GM12878 (cell line): ENCODE data around the gene GALR1. TPM values are rescaled to one million over a fixed set of nuclear protein-coding genes. Genes with fewer than 3 reads are reported as not detected.

Source experiments
- ATAC-seq: fragments of 200-7000 bp; cut with Tn5 transposase; 3 replicates; pipeline ENCODE4 v1.9.1; 2020; ENCODE audit warnings: mild to moderate bottlenecking, moderate library complexity
- BruUV-seq: library from RNA; stranded (reverse); fragments of 400-500 nt; replicated peaks from 2 replicates; lab custom pipeline; 2021; lab: Mats Ljungman, UMichigan
- CTCF ChIA-PET: fragments of 300-600 bp; sonication (Branson Sonifier 250); formaldehyde crosslinking; extraction: SDS; loops from one replicate; lab custom pipeline; 2021; ENCODE audit warnings: inconsistent platforms; lab: Yijun Ruan, JAX
- POLR2A ChIA-PET: fragments of 350-600 bp; formaldehyde crosslinking; extraction: SDS; loops from one replicate; lab custom pipeline; 2021; ENCODE audit warnings: inconsistent platforms; lab: Charles Lee
- RAD21 ChIA-PET: fragments of 300-600 bp; sonication (Branson Sonifier 250); formaldehyde crosslinking; loops from one replicate; lab custom pipeline; 2023; ENCODE audit warnings: antibody characterized with exemption; ENCODE audit not compliant: unreplicated experiment; lab: Charles Lee
- SMC1A ChIA-PET: fragments of 300-600 bp; sonication (Branson Sonifier 250); formaldehyde crosslinking; loops from one replicate; lab custom pipeline; 2023; ENCODE audit not compliant: unreplicated experiment, uncharacterized antibody; lab: Charles Lee
- DNase-seq: peaks from one replicate; pipeline ENCODE4 v3.0.0-alpha.2; 2011; ENCODE audit warnings: low read depth, low spot score
- FAIRE-seq: peaks from 3 replicates; lab custom pipeline; 2011; peaks lifted over from hg19 to GRCh38; lab: Jason Lieb, UNC
- H2AFZ ChIP-seq: 2 replicates; pipeline ENCODE4 v1.6.0; 2011; ENCODE audit warnings: low read depth, low read length, control low read depth; ENCODE audit not compliant: control insufficient read depth
- H3K27ac ChIP-seq: 2 replicates; pipeline ENCODE4 v1.5.1; 2011; ENCODE audit warnings: control low read depth; ENCODE audit not compliant: control insufficient read depth, insufficient read depth
- H3K27me3 ChIP-seq, 2 experiments: replicated peaks in 1 of 2; 2 replicates each; pipeline versions ENCODE4 v1.6.0 to v1.6.1; 2011; ENCODE audit warnings: low read length in 1 of 2; ENCODE audit not compliant: control insufficient read depth in 2 of 2, insufficient read depth in 2 of 2
- H3K36me3 ChIP-seq, 2 experiments: 2 replicates each; pipeline ENCODE4 v1.5.1; 2011; ENCODE audit warnings: low read length in 1 of 2; ENCODE audit not compliant: control insufficient read depth in 2 of 2, insufficient read depth in 2 of 2
- H3K4me1 ChIP-seq: 2 replicates; pipeline ENCODE4 v1.6.1; 2011; ENCODE audit warnings: mild to moderate bottlenecking, low read length, moderate library complexity, mixed read lengths; ENCODE audit not compliant: control insufficient read depth, insufficient read depth
- H3K4me2 ChIP-seq: 2 replicates; pipeline ENCODE4 v1.6.0; 2011; ENCODE audit warnings: control low read depth; ENCODE audit not compliant: control insufficient read depth, insufficient read depth
- H3K4me3 ChIP-seq: fragments of 200-600 bp; sonication (generic); 2 replicates; pipeline ENCODE4 v1.5.1; 2016
- H3K79me2 ChIP-seq: 2 replicates; pipeline ENCODE4 v1.6.0; 2011; ENCODE audit warnings: low read length; ENCODE audit not compliant: control insufficient read depth, insufficient read depth
- H3K9ac ChIP-seq: 2 replicates; pipeline ENCODE4 v1.8.0; 2011; ENCODE audit warnings: low read length, control low read depth, mixed read lengths; ENCODE audit not compliant: control insufficient read depth, insufficient read depth
- H3K9me3 ChIP-seq: replicated peaks from 3 replicates; pipeline ENCODE4 v1.5.1; 2011; ENCODE audit warnings: mild to moderate bottlenecking, low read length; ENCODE audit not compliant: control insufficient read depth, insufficient read depth
- H4K20me1 ChIP-seq: 2 replicates; pipeline ENCODE4 v1.6.0; 2011; ENCODE audit not compliant: control insufficient read depth, insufficient read depth
- CBX5 ChIP-seq: sonication (generic); IDR thresholded peaks from 2 replicates; pipeline ENCODE4 v1.6.1; 2016; ENCODE audit warnings: low read depth, moderate library complexity, mild to moderate bottlenecking, inconsistent platforms
- CTCF ChIP-seq, 3 experiments: IDR thresholded peaks in 2 of 3; conservative IDR thresholded peaks in 1 of 3; 2 replicates each; pipeline ENCODE4 v1.5.1; 2011; ENCODE audit warnings: low read depth in 3 of 3, low read length in 3 of 3, mild to moderate bottlenecking in 3 of 3, control low read depth in 2 of 3, moderate library complexity in 2 of 3, inconsistent platforms in 1 of 3, mixed read lengths in 1 of 3; ENCODE audit not compliant: control insufficient read depth in 2 of 3, insufficient read depth in 1 of 3; ENCODE audit errors: extremely low read depth in 1 of 3
- E2F4 ChIP-seq: IDR thresholded peaks from 2 replicates; pipeline ENCODE4 v1.6.1; 2012; ENCODE audit warnings: low read depth, low read length, improper control_type of control experiment
- GABPA ChIP-seq: IDR thresholded peaks from 2 replicates; pipeline ENCODE4 v1.6.1; 2014; ENCODE audit warnings: antibody characterized with exemption, low read depth, mild to moderate bottlenecking, inconsistent platforms
- RCOR1 ChIP-seq: conservative IDR thresholded peaks from 2 replicates; pipeline ENCODE4 v1.6.1; 2012; ENCODE audit warnings: low read depth, low read length, improper control_type of control experiment
- SPI1 ChIP-seq: IDR thresholded peaks from 2 replicates; pipeline ENCODE4 v1.6.1; 2011; ENCODE audit warnings: low read depth, mild to moderate bottlenecking, low read length, moderate library complexity, borderline replicate concordance; ENCODE audit not compliant: insufficient read depth
- TAF1 ChIP-seq: IDR thresholded peaks from 2 replicates; pipeline ENCODE4 v1.6.1; 2011; ENCODE audit warnings: mild to moderate bottlenecking, low read depth, low read length, borderline replicate concordance
- TBL1XR1 ChIP-seq: IDR thresholded peaks from 2 replicates; pipeline ENCODE4 v1.6.1; 2012; ENCODE audit warnings: low read depth, low read length, improper control_type of control experiment
- WGBS: methylation state at CpG from one replicate; pipeline ENCODE4 v1.1.6; 2016; ENCODE audit warnings: low lambda C conversion rate; ENCODE audit not compliant: insufficient replicate concordance, insufficient coverage; ENCODE audit errors: missing lambda C conversion rate; 5-methylcytosine and 5-hydroxymethylcytosine counted together
- in situ Hi-C: fragments of 300-500 bp; cut with MboI; formaldehyde crosslinking; loops from 9 replicates; pipeline ENCODE4 v1.14.3; 2018; ENCODE audit warnings: mixed read lengths
- intact Hi-C: fragments of 100-400 bp; cut with micrococcal nuclease; formaldehyde crosslinking; loops from one replicate; pipeline ENCODE4 v1.14.2; 2022; ENCODE audit not compliant: unreplicated experiment
- polyA plus RNA-seq, 11 experiments: library from polyadenylated mRNA; depleted of rRNA in 4 of 11; unstranded in 6 of 11; stranded (reverse) in 5 of 11; fragments of >200 nt; fragmentation: Nextera tagmentation in 4 of 11; fragmentation: Illumina TruSeq in 1 of 11; extraction: Ambion mirVana in 4 of 11; extraction: Trizol in 1 of 11; gene quantifications; 1 replicate in 1 of 11; 2 replicates in 10 of 11; pipeline versions ENCODE4 v1.2.1 to v1.2.3, GENCODE V29; 2011 to 2016; ENCODE audit warnings: inconsistent platforms in 2 of 11, missing spikeins in 2 of 11, low read depth in 1 of 11
- total RNA-seq, 4 experiments: library from RNA; depleted of rRNA in 3 of 4; stranded (reverse); fragments of >200 nt in 3 of 4; fragmentation: Illumina TruSeq in 1 of 4; extraction: Trizol in 1 of 4; gene quantifications; 2 replicates each; pipeline versions ENCODE4 v1.2.1 to v1.2.3, GENCODE V29; 2013 to 2021

The GALR1 gene
- total and polyA plus RNA-seq, 10 of the 15 experiments (the other 5 are each of a cell fraction or from before 2014, with no cell fraction given): not detected

- no peak for TF ChIP-seq CTCF (IDR thresholded peaks at IDR 0.05 in 2 of 3, conservative IDR thresholded peaks at IDR 0.05 in 1 of 3; ENCODE audit: control insufficient read depth in 2 of 3, extremely low read depth in 1 of 3, insufficient read depth in 1 of 3, low read depth in 3 of 3, low read length in 3 of 3)
- TF ChIP-seq CBX5: no peak
- no peak for TF ChIP-seq GABPA
These were observed 13.2 kb downstream of the GALR1 start (continued) for GRCh38 chr18:77262643-77263465.

GRCh38 chr18:77263466-77263763, 13.8 kb downstream of the GALR1 start:
- no peaks in the 10 kb centered on the region; the same call in 2 of the 3 replicates for H3K9me3 ChIP-seq
- H3K79me2 ChIP-seq: no peaks in the 10 kb centered on the region
- no peaks in the 10 kb centered on the region for H4K20me1 ChIP-seq
- RAD21 ChIA-PET: no interaction called here
- H3K9ac ChIP-seq: no peak overlapping the region
- CTCF ChIA-PET: no interaction called here
- SMC1A ChIA-PET: interaction anchor here (0.6 kb wide), 1 partner anchor 187 kb away, joined by 3 read pairs; no protein-coding TSS in a partner anchor
- intact Hi-C loops (no loop called here), in situ Hi-C loops (no loop called here)
- TF ChIP-seq TBL1XR1 (no peak), TAF1 (no peak), E2F4 (no peak), SPI1 (no peak), RCOR1 (no peak)
- no TSS peak for BruUV-seq
- no peaks in the 10 kb centered on the region for H3K4me1 ChIP-seq
- DNase-seq (no peak), FAIRE-seq (no peak), ATAC-seq (no peak)
- H3K27ac ChIP-seq: no peak overlapping the region
- WGBS: 34% methylated on average over 3 of the region's 3 CpGs
- H3K4me2 ChIP-seq: no peak overlapping the region
- no peak overlapping the region for H3K4me3 ChIP-seq
- POLR2A ChIA-PET: no interaction called here
- no peak overlapping the region for H2AFZ ChIP-seq
- no peaks in the 10 kb centered on the region for H3K27me3 ChIP-seq
- no peaks in the 10 kb centered on the region for H3K36me3 ChIP-seq
